SKM-1 (cell line): Measurements from ENCODE around the gene SYT13.

Source experiments
- DNase-seq: peaks from one replicate; lab custom pipeline; 2025; ENCODE audit not compliant: unreplicated experiment; lab: John Stamatoyannopoulos, UW

The SYT13 gene

DNA sequence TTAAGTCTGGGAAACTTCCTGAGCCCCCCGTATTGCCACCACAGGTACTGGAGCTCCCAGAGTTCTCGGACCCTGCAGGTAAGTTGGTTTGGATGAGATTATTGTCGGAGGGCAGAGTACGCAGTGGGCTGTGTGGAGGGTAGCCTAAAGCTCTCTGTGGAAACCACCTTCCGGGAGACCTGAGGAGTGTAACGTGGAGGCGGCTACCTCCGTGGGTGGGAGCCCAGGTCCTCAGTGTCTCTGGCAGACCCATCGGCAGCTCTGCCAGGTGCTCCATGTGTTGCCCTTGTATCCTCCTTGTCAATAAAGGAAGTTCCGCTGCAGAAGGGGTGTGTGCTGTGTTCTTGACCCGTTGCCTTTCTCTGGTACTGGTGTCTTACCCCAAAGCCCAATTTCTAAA, 61.4 kb downstream of the SYT13 start:
- DNase-seq: no peak

DNA sequence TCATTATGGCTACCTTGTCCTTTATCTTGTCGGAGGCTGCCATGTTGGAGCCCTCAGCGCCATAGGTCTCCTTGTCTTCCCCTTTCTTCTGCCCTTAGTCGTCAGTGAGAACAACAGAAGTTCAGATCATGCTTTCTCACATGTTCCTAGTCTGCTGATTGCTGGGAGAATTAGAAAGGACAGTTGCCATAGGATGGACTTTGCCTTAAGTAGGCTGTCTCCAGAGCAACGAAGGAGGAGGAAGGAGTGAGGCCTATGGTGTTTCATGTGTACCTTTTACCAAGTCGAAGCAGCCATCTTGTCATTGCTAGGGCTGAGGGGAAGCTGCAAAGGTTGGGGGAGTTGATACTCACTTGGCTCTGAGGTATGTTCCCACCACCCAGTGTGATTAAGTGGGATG, 62.6 kb downstream of the SYT13 start:
- DNase-seq: no peak

DNA sequence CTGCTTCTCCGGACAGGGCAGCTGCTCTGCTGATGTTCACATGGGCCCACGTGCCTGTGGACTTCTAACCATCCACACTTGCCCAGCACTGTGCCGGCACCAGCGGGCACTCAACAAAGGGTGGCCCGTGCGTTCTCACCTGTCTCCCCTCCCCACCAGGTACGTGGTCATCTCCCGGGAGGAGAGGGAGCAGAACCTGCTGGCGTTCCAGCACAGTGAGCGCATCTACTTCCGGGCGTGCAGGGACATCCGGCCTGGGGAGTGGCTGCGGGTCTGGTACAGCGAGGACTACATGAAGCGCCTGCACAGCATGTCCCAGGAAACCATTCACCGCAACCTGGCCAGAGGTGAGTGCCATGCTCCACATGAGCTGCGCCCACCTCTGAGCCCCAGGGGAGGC, 66.7 kb downstream of the SYT13 start:
- DNase-seq: no peak

DNA sequence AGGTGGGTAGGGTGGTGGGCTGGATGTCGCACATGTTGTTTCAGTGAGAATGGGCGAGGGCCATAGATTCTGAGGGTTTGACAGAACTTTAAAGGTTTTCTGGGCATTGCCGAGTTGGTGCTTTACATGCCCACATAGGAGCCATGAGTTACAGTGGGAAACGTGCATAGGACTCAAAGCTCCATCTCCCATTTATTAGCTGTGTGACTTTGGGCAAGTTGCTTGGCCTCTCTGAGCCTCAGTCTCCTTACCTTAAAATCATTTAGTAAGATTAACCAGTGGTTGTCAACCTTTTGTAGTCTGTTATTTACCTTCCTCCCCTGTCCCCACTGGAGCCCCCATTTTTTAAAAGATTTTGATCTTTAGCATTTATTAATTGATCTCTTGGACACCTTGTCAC, 67.4 kb downstream of the SYT13 start:
- no peak for DNase-seq

DNA sequence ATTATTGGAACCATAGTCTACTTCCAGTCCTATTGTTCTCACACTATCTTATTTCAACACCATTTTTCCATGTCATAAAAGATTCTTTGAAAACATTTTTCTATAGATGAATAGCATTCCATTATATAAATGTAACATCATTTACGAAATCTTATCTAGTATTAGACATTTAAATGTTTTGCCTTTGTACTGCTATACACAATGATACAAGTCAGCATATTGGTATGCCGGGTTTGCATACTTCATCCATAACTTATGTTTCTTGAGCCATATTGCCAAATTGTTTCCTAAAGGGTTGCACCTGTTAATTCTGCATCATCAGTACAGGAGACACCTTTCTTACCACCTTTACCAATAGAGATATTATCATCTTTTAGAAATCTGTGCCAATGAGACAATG, 68.2 kb downstream of the SYT13 start:
- no peak for DNase-seq

DNA sequence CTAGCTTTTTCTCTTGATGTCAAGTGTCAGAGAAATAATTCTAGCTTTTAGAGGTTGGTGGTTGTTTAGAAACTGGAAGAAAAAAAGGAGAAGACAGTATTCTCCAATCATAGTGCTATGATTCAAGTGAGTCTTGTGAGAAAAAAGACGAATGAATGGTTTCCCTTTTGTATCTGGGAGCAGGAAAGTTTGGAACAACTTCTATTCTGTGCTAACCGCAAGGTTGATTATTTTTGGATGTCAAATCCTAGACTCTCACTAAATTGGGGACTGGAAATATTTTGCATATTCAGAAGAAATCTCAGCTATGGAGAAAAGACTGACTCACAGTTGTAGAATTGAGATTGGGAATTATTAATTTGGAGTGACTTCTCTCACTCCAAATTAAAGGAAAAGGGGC, 69.2 kb downstream of the SYT13 start:
- no peak for DNase-seq

DNA sequence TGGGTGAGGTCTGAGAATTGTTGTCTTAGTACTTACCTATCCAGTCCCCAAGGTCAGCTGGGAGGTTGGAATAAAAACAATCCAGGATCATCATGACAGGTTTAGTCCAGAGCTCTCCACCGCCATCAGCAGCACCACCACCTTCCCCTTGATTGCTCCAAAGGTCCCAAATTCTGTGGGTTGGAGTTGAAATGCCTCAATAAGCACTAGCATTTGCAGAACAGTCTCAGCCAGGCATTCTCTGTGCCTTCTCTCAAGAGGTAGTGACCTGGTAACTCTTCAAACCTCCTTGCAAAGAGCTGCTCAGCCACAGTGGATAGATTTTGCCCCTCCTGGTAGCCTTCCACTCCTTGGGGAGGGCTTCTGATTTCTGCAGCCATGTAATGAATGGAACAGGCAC, 70.1 kb downstream of the SYT13 start:
- DNase-seq: no peak

DNA sequence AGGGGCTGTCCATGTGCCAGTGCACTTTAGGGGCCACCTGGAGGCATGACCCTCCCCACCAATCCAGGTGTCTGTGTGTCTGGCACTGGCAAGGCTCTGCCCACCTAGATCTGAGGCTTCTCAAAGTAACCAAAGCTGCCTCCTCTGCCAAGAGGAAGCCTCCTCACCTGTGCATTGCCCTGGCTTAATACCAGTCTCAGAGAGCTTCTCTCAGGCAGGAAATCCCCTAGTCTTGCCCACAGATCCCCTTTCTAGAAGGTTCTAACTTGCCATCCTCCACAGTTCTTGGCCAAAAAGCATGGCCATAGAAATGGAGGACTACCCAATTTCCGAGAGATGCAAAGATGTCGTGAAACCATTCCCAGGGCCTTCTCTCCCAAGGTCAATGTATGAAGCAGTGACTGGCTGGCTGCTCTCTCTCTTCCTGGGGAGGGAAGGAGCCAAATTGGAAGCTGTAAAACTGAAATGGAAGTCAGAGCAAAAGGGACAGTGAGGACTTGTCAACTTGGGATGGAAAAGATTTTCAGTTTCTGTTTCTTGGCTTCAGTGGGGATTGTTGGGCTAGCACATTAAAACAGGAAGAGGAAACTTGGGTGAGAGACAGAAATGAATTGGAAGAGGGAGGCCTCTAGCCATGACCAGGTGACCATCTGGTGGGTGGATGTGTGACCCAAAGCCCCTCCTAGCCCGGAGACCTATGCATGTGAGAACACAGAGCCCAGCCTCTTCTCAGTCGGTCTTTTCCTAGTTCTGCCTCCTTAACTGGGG, 70.9 kb downstream of the SYT13 start:
- no peak for DNase-seq

DNA sequence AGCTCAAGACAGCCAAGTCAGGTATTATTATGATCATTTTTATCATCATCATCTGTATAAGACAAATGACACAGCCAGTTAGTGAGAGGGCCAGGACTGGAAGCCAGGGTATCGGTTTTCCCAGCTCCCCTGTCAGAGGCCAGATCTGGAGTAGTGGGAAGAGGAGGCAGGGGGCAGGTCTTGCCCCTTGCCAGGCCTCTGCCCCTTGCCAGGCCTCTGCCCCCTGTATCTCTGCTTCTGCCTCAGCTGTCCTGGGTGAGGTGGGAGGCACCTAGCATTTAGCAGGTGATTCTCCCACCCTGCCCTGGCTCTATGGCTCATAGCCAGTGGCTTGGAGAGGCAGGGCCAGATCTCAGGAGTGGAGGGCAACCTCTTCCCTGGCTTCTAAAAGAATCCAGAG, 72.4 kb downstream of the SYT13 start:
- DNase-seq: no peak

DNA sequence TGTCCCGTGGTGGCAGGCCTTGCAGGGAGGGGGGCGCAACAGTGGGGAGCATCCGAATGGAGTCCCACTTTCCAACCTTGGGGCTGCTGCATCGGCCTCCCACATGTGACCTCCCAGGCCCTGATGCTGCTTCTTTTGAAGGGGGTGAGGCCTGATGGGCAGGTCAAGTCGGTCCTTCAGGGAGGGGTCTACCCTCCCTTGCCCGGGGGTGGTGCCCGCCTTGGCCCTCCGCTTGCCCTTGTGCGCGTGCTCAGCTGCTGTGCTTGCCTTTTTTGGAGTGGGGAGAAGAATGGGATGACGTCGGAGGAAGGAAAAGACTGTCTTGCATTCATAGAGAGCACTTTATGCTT, 72.8 kb downstream of the SYT13 start:
- no peak for DNase-seq

DNA sequence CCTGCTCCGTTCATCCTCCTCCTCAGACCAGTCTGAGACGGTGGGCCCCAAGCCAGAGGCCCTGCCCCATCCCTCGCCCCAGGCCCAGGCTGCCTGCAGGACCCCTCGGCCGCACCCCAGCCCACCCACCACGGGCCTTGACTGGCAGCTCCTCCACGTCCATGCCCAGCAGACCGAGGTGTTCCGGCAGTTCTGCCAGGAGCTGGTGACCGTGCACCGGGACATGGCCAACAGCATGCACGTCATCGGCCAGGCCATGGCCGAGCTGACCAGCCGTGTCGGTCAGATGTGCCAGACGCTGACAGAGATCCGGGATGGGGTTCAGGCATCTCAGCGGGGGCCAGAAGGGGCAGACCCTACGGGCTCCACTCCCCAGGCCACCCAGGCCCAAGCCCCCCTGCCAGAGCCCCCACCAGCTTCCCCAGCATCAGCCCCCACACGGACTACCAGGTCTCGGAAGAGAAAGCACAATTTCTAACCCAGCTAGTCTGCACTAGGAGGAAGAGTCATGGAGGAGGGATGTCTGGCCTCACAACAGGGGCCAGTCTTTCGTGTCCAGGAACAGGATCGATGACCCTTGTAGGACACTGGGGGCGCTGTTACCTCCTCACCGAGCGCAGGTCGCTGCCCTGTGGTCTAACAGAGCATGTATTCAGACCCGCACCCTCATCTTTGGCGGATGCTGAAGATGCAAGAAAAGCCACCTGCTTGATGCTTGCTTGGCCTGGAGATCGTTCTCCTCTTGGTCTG, 73.4 kb downstream of the SYT13 start:
- DNase-seq: no peak

DNA sequence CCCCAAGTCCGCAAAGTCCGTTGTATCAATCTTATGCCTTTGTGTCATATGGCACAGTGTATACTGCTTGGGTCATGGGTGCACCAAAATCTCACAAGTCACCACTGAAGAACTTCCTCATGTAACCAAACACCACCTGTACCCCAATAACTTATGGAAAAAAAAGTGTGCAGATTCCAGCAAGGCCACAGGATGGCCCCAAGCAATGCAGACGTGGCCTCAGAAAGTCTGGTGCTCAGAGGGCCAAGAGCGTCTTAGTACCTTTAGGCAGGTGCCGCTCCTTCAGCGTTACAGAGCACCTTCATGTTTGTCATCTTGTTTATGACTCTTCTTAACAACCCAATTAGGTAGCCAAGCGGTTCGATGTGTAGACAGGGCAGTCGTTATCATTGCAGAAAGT, 74.4 kb downstream of the SYT13 start:
- DNase-seq: no peak

DNA sequence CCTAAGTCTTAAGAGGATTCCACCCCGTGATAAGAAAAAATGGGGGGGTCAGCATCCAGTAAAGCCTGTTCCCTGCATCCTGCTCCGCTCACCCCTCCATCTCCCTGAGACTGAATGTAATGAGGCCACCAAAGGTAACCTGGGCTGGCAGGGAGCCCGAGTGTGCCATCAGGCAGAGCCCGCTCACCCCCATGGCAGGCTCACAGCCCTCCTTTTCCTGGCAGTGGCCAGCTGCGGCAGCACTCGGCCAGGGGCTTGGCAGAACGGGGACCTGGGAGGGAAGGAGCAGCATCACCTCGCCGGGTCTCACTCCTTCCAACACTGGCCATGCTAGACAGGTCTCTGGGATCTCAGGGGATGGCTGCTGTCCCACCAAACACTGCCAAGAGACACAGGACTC, 75.3 kb downstream of the SYT13 start:
- no peak for DNase-seq

DNA sequence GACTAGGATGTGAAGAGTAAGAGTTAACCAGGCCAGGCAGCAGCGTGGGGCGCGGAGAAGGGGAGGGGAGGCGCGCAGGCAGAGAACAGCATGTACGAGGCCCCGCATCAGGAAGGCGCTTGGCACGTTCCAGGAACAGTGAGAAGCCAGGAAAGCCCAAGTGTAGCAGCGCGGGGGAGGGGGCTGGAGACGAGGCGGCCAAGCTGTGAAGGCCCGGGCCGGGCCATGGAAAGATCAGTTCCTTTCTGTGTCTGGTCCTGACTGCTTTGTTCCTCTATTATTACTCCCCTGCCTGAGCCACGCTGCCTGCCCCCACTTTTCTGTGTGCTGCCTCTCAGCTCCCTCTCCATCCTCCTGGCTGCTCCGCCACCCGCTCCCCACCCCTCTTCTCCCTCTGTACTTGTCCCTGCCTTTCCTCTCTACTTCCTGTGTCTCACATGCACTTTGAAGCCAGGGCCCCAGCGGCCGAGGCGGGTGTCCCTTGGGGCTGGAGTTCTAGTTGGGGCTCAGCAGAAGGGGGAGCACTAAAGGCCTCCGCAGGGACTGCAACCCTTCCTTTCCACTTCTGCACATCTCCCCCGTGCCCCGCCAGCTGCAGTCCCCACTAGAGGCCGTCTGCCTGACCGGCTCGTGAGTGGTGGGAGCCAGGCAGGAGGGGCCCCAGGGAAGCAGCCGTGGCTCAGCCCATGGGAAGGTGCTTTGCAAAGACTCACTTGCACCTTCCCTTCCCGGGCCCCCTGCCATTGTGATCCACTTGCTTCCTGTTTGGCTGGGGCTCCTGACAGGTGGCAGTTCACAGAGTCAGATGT, 76.0 kb downstream of the SYT13 start:
- no peak for DNase-seq

DNA sequence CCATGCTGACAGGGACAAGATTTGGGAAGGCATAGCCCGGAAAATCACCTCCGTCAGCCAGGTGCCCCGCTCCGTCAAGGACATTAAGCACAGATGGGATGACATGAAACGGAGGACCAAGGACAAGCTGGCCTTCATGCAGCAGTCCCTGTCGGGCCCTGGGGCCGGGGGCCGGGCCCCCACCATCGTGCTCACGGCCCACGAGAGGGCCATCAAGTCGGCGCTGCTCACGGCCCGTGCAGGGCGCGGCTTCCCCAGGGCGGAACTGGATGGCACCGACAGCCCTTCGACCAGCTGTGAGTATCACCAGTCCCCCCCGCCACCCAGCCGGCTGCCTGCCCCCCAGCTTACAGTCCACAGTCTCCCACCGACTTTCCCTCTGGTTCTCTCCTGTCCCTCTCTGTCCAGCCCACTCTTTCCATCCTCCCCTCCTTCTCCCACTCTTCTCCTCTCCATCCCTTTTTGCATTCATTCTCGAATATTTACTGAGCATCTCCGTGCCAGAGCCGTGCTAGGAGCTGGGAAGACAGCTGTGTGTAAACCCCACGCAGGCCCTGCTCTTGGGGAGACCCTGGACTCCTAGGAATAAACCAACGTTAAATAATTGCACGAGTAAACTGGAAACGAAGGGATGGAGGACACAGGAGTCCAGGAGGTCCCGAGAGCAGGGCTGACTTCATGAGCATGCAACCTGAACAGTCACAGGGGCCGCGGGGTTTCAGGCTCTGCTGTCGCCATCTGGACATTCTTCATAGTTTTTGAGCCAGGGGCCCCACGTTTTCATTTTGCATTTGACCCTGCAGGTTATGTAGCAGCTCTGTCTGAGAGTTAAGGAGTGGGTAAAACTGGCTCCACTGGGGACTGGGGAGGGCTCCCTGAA, 76.9 kb downstream of the SYT13 start:
- no peak for DNase-seq

DNA sequence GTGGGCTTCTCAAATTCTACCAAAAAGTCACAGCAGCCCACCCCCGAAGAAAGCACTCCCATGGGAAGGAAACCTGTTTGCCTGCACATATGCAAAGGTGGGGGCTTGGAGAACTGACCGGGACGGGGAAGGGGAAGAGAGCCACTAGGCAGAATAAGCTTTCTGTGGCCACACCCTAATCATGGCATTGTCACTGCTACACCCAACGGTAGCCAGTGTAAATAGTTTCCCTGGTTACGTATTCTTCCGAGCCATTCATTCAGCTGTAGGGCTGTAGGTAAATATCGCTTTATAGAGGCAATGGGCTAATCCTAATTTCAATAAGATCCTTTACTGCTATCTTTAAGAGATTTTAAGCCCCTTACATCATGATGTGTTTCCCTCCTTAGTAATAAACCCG, 78.0 kb downstream of the SYT13 start:
- DNase-seq: no peak

DNA sequence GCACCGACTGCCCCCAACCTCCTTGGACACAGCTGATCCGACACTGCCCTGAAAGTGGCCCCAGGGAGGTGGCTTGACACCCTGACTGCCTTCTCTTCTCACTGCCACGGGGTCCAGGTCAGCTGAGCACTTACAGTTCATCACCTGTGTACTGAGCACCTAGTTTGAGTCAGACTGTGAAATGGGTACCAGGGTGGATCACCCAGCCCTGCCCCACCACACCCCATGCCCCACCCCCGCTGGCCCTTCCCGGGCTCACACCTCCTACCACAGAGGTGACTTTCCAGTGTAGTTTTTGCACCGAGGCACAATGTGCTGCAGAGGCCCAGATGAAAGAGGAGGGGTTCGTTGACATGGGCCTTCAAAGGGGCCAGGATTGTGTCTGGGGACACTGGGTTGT, 80.2 kb downstream of the SYT13 start:
- DNase-seq: no peak

DNA sequence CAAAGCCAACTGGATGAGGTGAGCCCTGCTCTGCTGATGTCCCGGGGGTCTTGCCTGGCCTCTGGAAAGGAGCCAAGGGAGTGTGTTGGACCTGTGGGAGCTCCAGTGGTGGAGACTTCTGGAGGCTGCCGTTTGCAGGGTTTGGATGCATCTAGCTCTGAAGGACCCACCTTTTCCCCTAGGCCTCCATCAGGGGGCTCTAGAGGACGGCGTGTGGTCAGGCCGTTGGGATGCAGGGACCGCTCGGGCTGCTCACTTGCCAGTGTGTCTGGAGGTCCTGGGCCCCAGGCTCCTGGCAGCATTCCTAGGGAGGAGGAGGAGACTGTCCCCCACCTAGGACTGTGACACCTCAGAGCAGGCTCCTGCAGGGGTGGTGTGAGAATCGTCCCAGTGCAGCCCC, 81.4 kb downstream of the SYT13 start:
- no peak for DNase-seq

DNA sequence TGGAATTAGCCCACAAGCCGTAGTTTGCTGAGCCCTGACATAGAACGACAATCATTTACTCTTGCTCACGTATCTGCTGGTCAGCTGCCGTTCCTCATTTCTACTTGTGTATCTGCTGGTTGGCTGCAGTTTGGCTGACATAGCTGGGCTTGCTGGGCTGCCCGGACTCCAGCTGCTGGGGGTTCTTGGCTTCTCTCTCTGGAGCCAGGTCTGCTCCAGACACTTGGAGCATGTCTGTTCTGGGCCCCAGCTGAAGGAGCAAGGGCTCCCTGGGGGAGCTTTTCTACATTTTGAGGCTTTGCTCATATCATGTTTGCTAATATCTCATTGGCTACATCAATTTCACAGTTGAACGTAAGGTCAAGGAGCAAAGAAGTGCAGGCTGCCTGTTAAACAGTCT, 92.4 kb downstream of the SYT13 start:
- DNase-seq: no peak
